ENCODE data around the gene TIMM50.

GRCh38 chr19:39500543-39500942 lies 19.9 kb downstream of the TIMM50 start:
- TF ChIP-seq, protein P1, sequence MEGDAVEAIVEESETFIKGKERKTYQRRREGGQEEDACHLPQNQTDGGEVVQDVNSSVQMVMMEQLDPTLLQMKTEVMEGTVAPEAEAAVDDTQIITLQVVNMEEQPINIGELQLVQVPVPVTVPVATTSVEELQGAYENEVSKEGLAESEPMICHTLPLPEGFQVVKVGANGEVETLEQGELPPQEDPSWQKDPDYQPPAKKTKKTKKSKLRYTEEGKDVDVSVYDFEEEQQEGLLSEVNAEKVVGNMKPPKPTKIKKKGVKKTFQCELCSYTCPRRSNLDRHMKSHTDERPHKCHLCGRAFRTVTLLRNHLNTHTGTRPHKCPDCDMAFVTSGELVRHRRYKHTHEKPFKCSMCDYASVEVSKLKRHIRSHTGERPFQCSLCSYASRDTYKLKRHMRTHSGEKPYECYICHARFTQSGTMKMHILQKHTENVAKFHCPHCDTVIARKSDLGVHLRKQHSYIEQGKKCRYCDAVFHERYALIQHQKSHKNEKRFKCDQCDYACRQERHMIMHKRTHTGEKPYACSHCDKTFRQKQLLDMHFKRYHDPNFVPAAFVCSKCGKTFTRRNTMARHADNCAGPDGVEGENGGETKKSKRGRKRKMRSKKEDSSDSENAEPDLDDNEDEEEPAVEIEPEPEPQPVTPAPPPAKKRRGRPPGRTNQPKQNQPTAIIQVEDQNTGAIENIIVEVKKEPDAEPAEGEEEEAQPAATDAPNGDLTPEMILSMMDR (IDR thresholded peaks at IDR 0.05; ENCODE audit: poor library complexity, severe bottlenecking) = no peak
- TF ChIP-seq EZH2 (IDR thresholded peaks at IDR 0.05; ENCODE audit: borderline replicate concordance, insufficient read depth, low read length, poor library complexity, severe bottlenecking) = no peak
- TF ChIP-seq EP300 (conservative IDR thresholded peaks at IDR 0.05; ENCODE audit: poor library complexity, severe bottlenecking) = no peak
- TF ChIP-seq TAF1 (IDR thresholded peaks at IDR 0.05; ENCODE audit: low read depth) = no peak

Measured in neural cell (in vitro differentiated cells).